ENCODE results near the gene INSR. TPM values are rescaled to one million over a fixed set of nuclear protein-coding genes. Genes with fewer than 3 reads are reported as not detected.

Gene INSR
- total and polyA plus RNA-seq, 2 of the 8 experiments (the other 6 are each of a cell fraction or from before 2014, with no cell fraction given) = 13.1 to 48.7 TPM

- TF ChIP-seq RNF2 (IDR thresholded peaks at IDR 0.05; ENCODE audit: borderline replicate concordance, low read depth, low read length, missing control alignments, poor library complexity, severe bottlenecking) (no peak), CBX8 (IDR thresholded peaks at IDR 0.05; ENCODE audit: borderline replicate concordance, low read depth, low read length) (no peak)
These were observed 205.2 kb downstream of the INSR start (continued) for GRCh38 chr19:7088999-7089398.

Data from H1 (cell line).